H9 (cell line): ENCODE measurements around the gene ANK3. TPM values are rescaled to one million over a fixed set of nuclear protein-coding genes. Genes with fewer than 3 reads are reported as not detected.

Experiments
- DNase-seq: peaks from one replicate; pipeline ENCODE4 v3.0.0-alpha.2; 2017
- H2AFZ ChIP-seq: one replicate; pipeline ENCODE4 v1.6.1; 2013; ENCODE audit warnings: mild to moderate bottlenecking, low read length, control low read depth, moderate library complexity
- H2AK5ac ChIP-seq: 2 replicates; pipeline ENCODE4 v1.6.1; 2013; ENCODE audit warnings: low read length, control low read depth, mixed read lengths; ENCODE audit not compliant: insufficient read length
- H2BK120ac ChIP-seq: one replicate; pipeline ENCODE4 v1.6.1; 2013; ENCODE audit warnings: low read depth, mild to moderate bottlenecking, low read length, control low read depth, inconsistent platforms; ENCODE audit not compliant: poor library complexity, severe bottlenecking
- H2BK12ac ChIP-seq: 2 replicates; pipeline ENCODE4 v1.6.1; 2013; ENCODE audit warnings: low read length, control low read depth, mixed read lengths, low read depth; ENCODE audit not compliant: insufficient read length
- H2BK15ac ChIP-seq: 2 replicates; pipeline ENCODE4 v1.6.1; 2013; ENCODE audit warnings: low read depth, low read length, control low read depth
- H2BK20ac ChIP-seq: one replicate; pipeline ENCODE4 v1.6.1; 2013; ENCODE audit warnings: low read depth, mild to moderate bottlenecking, low read length, control low read depth, inconsistent platforms; ENCODE audit not compliant: poor library complexity, severe bottlenecking
- H2BK5ac ChIP-seq: 2 replicates; pipeline ENCODE4 v1.6.1; 2013; ENCODE audit warnings: low read length, control low read depth, mixed read lengths; ENCODE audit not compliant: insufficient read length
- H3K14ac ChIP-seq: 2 replicates; pipeline ENCODE4 v1.6.1; 2013; ENCODE audit warnings: low read length, control low read depth; ENCODE audit not compliant: insufficient read depth
- H3K18ac ChIP-seq: 2 replicates; pipeline ENCODE4 v1.6.1; 2013; ENCODE audit warnings: low read depth, mild to moderate bottlenecking, mixed read lengths, low read length, control low read depth; ENCODE audit not compliant: insufficient read length
- H3K23ac ChIP-seq: 2 replicates; pipeline ENCODE4 v1.6.1; 2013; ENCODE audit warnings: low read length, control low read depth, mixed read lengths, low read depth; ENCODE audit not compliant: insufficient read length
- H3K23me2 ChIP-seq: 2 replicates; pipeline ENCODE4 v1.6.1; 2013; ENCODE audit warnings: low read depth, mild to moderate bottlenecking, mixed read lengths, low read length, control low read depth; ENCODE audit not compliant: insufficient read length, poor library complexity, severe bottlenecking
- H3K27ac ChIP-seq: 2 replicates; pipeline ENCODE4 v1.5.1; 2013; ENCODE audit warnings: low read length, control low read depth, mixed read lengths, low read depth; ENCODE audit not compliant: insufficient read length
- H3K27me3 ChIP-seq: 2 replicates; pipeline ENCODE4 v1.6.1; 2013; ENCODE audit warnings: low read length, control low read depth, inconsistent platforms; ENCODE audit not compliant: insufficient read depth
- H3K4ac ChIP-seq: 2 replicates; pipeline ENCODE4 v1.6.1; 2013; ENCODE audit warnings: low read depth, mild to moderate bottlenecking, control low read depth, inconsistent platforms, low read length, moderate library complexity
- H3K4me1 ChIP-seq: 2 replicates; pipeline ENCODE4 v1.6.1; 2013; ENCODE audit warnings: low read length, control low read depth, inconsistent platforms; ENCODE audit not compliant: insufficient read depth
- H3K4me2 ChIP-seq: 2 replicates; pipeline ENCODE4 v1.6.1; 2013; ENCODE audit warnings: low read length, control low read depth, mixed read lengths; ENCODE audit not compliant: insufficient read length, insufficient read depth
- H3K56ac ChIP-seq: 2 replicates; pipeline ENCODE4 v1.6.1; 2013; ENCODE audit warnings: low read depth, mild to moderate bottlenecking, mixed read lengths, low read length, control low read depth; ENCODE audit not compliant: insufficient read length
- H3K79me1 ChIP-seq: 2 replicates; pipeline ENCODE4 v1.6.1; 2013; ENCODE audit warnings: low read depth, mild to moderate bottlenecking, moderate library complexity, low read length, control low read depth, inconsistent platforms; ENCODE audit not compliant: insufficient read depth, poor library complexity, severe bottlenecking
- H3K79me2 ChIP-seq: 2 replicates; pipeline ENCODE4 v1.6.1; 2013; ENCODE audit warnings: low read length, control low read depth, inconsistent platforms; ENCODE audit not compliant: insufficient read depth
- H3K9ac ChIP-seq: 2 replicates; pipeline ENCODE4 v1.6.1; 2013; ENCODE audit warnings: low read length, control low read depth, mixed read lengths; ENCODE audit not compliant: insufficient read length; ENCODE audit errors: extremely low read depth
- H3K9me3 ChIP-seq: one replicate; pipeline ENCODE4 v1.6.1; 2013; ENCODE audit warnings: low read depth, low read length, inconsistent platforms; ENCODE audit not compliant: control insufficient read depth
- H3T11ph ChIP-seq: one replicate; pipeline ENCODE4 v1.6.1; 2013; ENCODE audit warnings: mild to moderate bottlenecking, low read length, control low read depth, inconsistent platforms
- H4K20me1 ChIP-seq: one replicate; pipeline ENCODE4 v1.6.1; 2013; ENCODE audit not compliant: control insufficient read depth, insufficient read length, insufficient read depth
- H4K5ac ChIP-seq: 2 replicates; pipeline ENCODE4 v1.6.1; 2013; ENCODE audit warnings: low read depth, mild to moderate bottlenecking, mixed read lengths, low read length, control low read depth; ENCODE audit not compliant: insufficient read length
- H4K8ac ChIP-seq: replicated peaks from 2 replicates; pipeline ENCODE4 v1.6.1; 2013; ENCODE audit warnings: low read length, control low read depth, mixed read lengths, low read depth; ENCODE audit not compliant: insufficient read length
- H4K91ac ChIP-seq: 2 replicates; pipeline ENCODE4 v1.6.1; 2013; ENCODE audit warnings: low read depth, mild to moderate bottlenecking, moderate library complexity, mixed read lengths, low read length, control low read depth; ENCODE audit not compliant: insufficient read length
- H3K27ac Mint-ChIP-seq, 3 experiments: 2 replicates in 2 of 3; 3 replicates in 1 of 3; pipeline ENCODE4 v1.8.0; 2020 to 2021; ENCODE audit warnings: mixed read lengths in 3 of 3, mild to moderate bottlenecking in 1 of 3, moderate library complexity in 1 of 3
- H3K27me3 Mint-ChIP-seq: 2 replicates; pipeline ENCODE4 v1.8.0; 2021; ENCODE audit warnings: low read depth, mild to moderate bottlenecking, moderate library complexity, mixed read lengths
- H3K36me3 Mint-ChIP-seq, 3 experiments: 2 replicates in 2 of 3; 3 replicates in 1 of 3; pipeline ENCODE4 v1.8.0; 2020 to 2021; ENCODE audit warnings: low read depth in 3 of 3, mixed read lengths in 3 of 3; ENCODE audit not compliant: insufficient read depth in 1 of 3
- H3K4me1 Mint-ChIP-seq, 2 experiments: 2 replicates each; pipeline ENCODE4 v1.8.0; 2020; ENCODE audit warnings: mixed read lengths in 2 of 2
- H3K4me3 Mint-ChIP-seq, 2 experiments: 2 replicates in 1 of 2; 3 replicates in 1 of 2; pipeline ENCODE4 v1.8.0; 2020 to 2021; ENCODE audit warnings: mild to moderate bottlenecking in 2 of 2, mixed read lengths in 2 of 2, moderate library complexity in 1 of 2
- H3K9me3 Mint-ChIP-seq, 2 experiments: 2 replicates in 1 of 2; 3 replicates in 1 of 2; pipeline ENCODE4 v1.8.0; 2020; ENCODE audit warnings: mild to moderate bottlenecking in 2 of 2, mixed read lengths in 2 of 2, moderate library complexity in 1 of 2
- CTCF ChIP-seq: fragments of 200-600 bp; sonication (generic); conservative IDR thresholded peaks from 3 replicates; pipeline ENCODE4 v1.8.0; 2021; ENCODE audit warnings: antibody characterized with exemption, mild to moderate bottlenecking
- WGBS: extraction: QIAGEN DNeasy Blood & Tissue Kit; methylation state at CpG from one replicate; pipeline ENCODE4 v1.1.7; 2013; ENCODE audit warnings: missing lambda C conversion rate, low lambda C conversion rate, mixed read lengths; ENCODE audit not compliant: insufficient read length; ENCODE audit errors: extremely low coverage; 5-methylcytosine and 5-hydroxymethylcytosine counted together
- total RNA-seq: library from RNA; stranded (reverse); gene quantifications from 2 replicates; pipeline ENCODE4 v1.2.1, GENCODE V29; 2021

The ANK3 gene
- total RNA-seq, 1 experiment from 2014 or later, result 59.6 TPM

- Histone ChIP-seq H3K79me2 (no peaks in the 10 kb centered on the region), H3K27ac (no peak overlapping the region), H3K23ac (no peak overlapping the region), H3K9me3 (no peaks in the 10 kb centered on the region), H2BK120ac (no peak overlapping the region), H4K91ac (no peak overlapping the region), H2AK5ac (no peak overlapping the region), H3K56ac (no peak overlapping the region), H4K5ac (no peak overlapping the region), H3K14ac (no peak overlapping the region), H2BK15ac (no peak overlapping the region), H4K8ac (no peak overlapping the region), H3K23me2 (no peaks in the 10 kb centered on the region), H3K9ac (no peak overlapping the region), H3K79me1 (no peaks in the 10 kb centered on the region), H2BK5ac (no peak overlapping the region), H3K4me1 (peaks cover 2% of the 10 kb centered on the region; the same call in 1 of the 2 replicates), H2BK12ac (no peak overlapping the region), H4K20me1 (no peaks in the 10 kb centered on the region), H3K4me2 (no peak overlapping the region), H3K4ac (no peak overlapping the region), H3T11ph (no peak overlapping the region), H3K18ac (no peak overlapping the region), H2BK20ac (no peak overlapping the region), H2AFZ (no peak overlapping the region), H3K27me3 (no peaks in the 10 kb centered on the region)
- Mint-ChIP-seq H3K4me1 (peaks cover 14 to 16% of the 10 kb centered on the region in 2 experiments), H3K27me3 (no peaks in the 10 kb centered on the region), H3K4me3 (no peak overlapping the region), H3K36me3 (no peaks in the 10 kb centered on the region), H3K27ac (no peak overlapping the region), H3K9me3 (no peaks in the 10 kb centered on the region)
- no peak for DNase-seq
- WGBS, result no CpG with 5 or more reads among the region's 4 CpGs
- TF ChIP-seq CTCF, result no peak
These were observed 22.7 kb downstream of the ANK3 start for GRCh38 chr10:60367024-60367423.
